HepG2 (cell line): ENCODE measurements around the gene CCNQ. TPM values are rescaled to one million over a fixed set of nuclear protein-coding genes. Genes with fewer than 3 reads are reported as not detected.

ENCODE experiments used
- ATAC-seq: fragments of 200-7000 bp; cut with Tn5 transposase; 3 replicates; pipeline ENCODE4 v1.9.1; 2020; ENCODE audit warnings: mild to moderate bottlenecking, moderate library complexity
- BruUV-seq: library from RNA; stranded (reverse); fragments of 400-500 nt; replicated peaks from 2 replicates; lab custom pipeline; 2021; lab: Mats Ljungman, UMichigan
- CTCF ChIA-PET: fragments of 300-600 bp; formaldehyde crosslinking; extraction: SDS; loops from one replicate; lab custom pipeline; 2021; ENCODE audit warnings: low total read pairs, inconsistent platforms, low intra/inter-chr PET ratio; lab: Yijun Ruan, JAX
- POLR2A ChIA-PET: fragments of 350-600 bp; sonication (Branson Sonifier 250); formaldehyde crosslinking; loops from one replicate; lab custom pipeline; 2020; ENCODE audit warnings: antibody characterized with exemption, inconsistent platforms; lab: Yijun Ruan, JAX
- DNase-seq: peaks from one replicate; pipeline ENCODE4 v3.0.0-alpha.2; 2015; ENCODE audit warnings: low spot score
- FAIRE-seq: peaks from 3 replicates; lab custom pipeline; 2011; peaks lifted over from hg19 to GRCh38; lab: Jason Lieb, UNC
- H2AFZ ChIP-seq: one replicate; pipeline ENCODE4 v1.6.1; 2011; ENCODE audit warnings: low read length, inconsistent platforms
- H3K27ac ChIP-seq: fragments of 300-600 bp; 3 replicates; pipeline ENCODE4 v1.8.0; 2011; ENCODE audit warnings: mixed run types, mild to moderate bottlenecking, mixed read lengths, low read length, inconsistent platforms; ENCODE audit not compliant: insufficient read depth; ENCODE audit errors: extremely low read length
- H3K27me3 ChIP-seq, 2 experiments: fragments of 200-600 bp in 1 of 2; 2 replicates in 1 of 2; 3 replicates in 1 of 2; pipeline versions ENCODE4 v1.6.0 to v1.8.0; 2011; ENCODE audit warnings: low read length in 2 of 2, mild to moderate bottlenecking in 2 of 2, moderate library complexity in 2 of 2, inconsistent platforms in 1 of 2; ENCODE audit not compliant: insufficient read depth in 2 of 2, control insufficient read depth in 1 of 2
- H3K36me3 ChIP-seq, 2 experiments: fragments of 200-600 bp in 1 of 2; replicated peaks in 1 of 2; 2 replicates in 1 of 2; 3 replicates in 1 of 2; pipeline versions ENCODE4 v1.5.1 to v1.8.0; 2011; ENCODE audit warnings: low read length in 2 of 2, inconsistent platforms in 1 of 2; ENCODE audit not compliant: insufficient read depth in 2 of 2, control insufficient read depth in 1 of 2
- H3K4me1 ChIP-seq: 2 replicates; pipeline ENCODE4 v1.5.1; 2012; ENCODE audit warnings: low read length, inconsistent platforms; ENCODE audit not compliant: insufficient read depth
- H3K4me2 ChIP-seq: 2 replicates; pipeline ENCODE4 v1.6.0; 2011; ENCODE audit warnings: low read depth, low read length, inconsistent platforms
- H3K4me3 ChIP-seq, 3 experiments: fragments of 200-600 bp in 1 of 3; sonication (generic), shearing (Covaris generic) in 1 of 3; replicated peaks in 1 of 3; 2 replicates each; pipeline ENCODE4 v1.5.1; 2011 to 2016; ENCODE audit warnings: low read length in 3 of 3, inconsistent platforms in 2 of 3, low read depth in 2 of 3, mild to moderate bottlenecking in 2 of 3, control low read depth in 1 of 3, mixed read lengths in 1 of 3; ENCODE audit not compliant: insufficient read depth in 1 of 3
- H3K79me2 ChIP-seq: one replicate; pipeline ENCODE4 v1.6.1; 2011; ENCODE audit warnings: low read length, inconsistent platforms; ENCODE audit not compliant: insufficient read depth
- H3K9ac ChIP-seq: 2 replicates; pipeline ENCODE4 v1.6.0; 2011; ENCODE audit warnings: mild to moderate bottlenecking, low read depth, low read length, inconsistent platforms; ENCODE audit not compliant: insufficient read depth
- H3K9me3 ChIP-seq: 2 replicates; pipeline ENCODE4 v1.5.1; 2012; ENCODE audit warnings: mild to moderate bottlenecking, low read length
- H4K20me1 ChIP-seq: 2 replicates; pipeline ENCODE4 v1.6.0; 2011; ENCODE audit warnings: inconsistent platforms, mild to moderate bottlenecking, low read length, moderate library complexity; ENCODE audit not compliant: insufficient read depth
- ELF1 ChIP-seq: sonication (generic); formaldehyde crosslinking; IDR thresholded peaks from 2 replicates; pipeline ENCODE4 v1.4.0; 2020; ENCODE audit warnings: missing genetic modification reagents
- HMG20A ChIP-seq: IDR thresholded peaks from 2 replicates; pipeline ENCODE4 v1.6.1; 2016; ENCODE audit warnings: borderline replicate concordance
- KIAA2018 ChIP-seq: sonication (generic); formaldehyde crosslinking; IDR thresholded peaks from 2 replicates; pipeline ENCODE4 v1.5.0; 2020; ENCODE audit warnings: mild to moderate bottlenecking, missing genetic modification reagents, borderline replicate concordance
- KLF6 ChIP-seq: IDR thresholded peaks from 2 replicates; pipeline ENCODE4 v1.8.0; 2016; ENCODE audit warnings: missing biosample characterization, missing genetic modification reagents
- MTA1 ChIP-seq: sonication (generic); formaldehyde crosslinking; IDR thresholded peaks from 2 replicates; pipeline ENCODE4 v1.4.0; 2020; ENCODE audit warnings: missing genetic modification reagents, mild to moderate bottlenecking, borderline replicate concordance
- NAIF1 ChIP-seq: sonication (generic); formaldehyde crosslinking; IDR thresholded peaks from 2 replicates; pipeline ENCODE4 v1.5.0; 2020; ENCODE audit warnings: mild to moderate bottlenecking, missing genetic modification reagents, borderline replicate concordance
- PPARG ChIP-seq: conservative IDR thresholded peaks from 2 replicates; pipeline ENCODE4 v1.6.1; 2016; ENCODE audit warnings: missing biosample characterization, missing genetic modification reagents
- ZBTB3 ChIP-seq: sonication (generic); formaldehyde crosslinking; IDR thresholded peaks from 2 replicates; pipeline ENCODE4 v1.4.0; 2020; ENCODE audit warnings: low read depth, mild to moderate bottlenecking, moderate library complexity, missing genetic modification reagents, borderline replicate concordance
- ZNF333 ChIP-seq: sonication (generic); formaldehyde crosslinking; IDR thresholded peaks from 2 replicates; pipeline ENCODE4 v1.4.0; 2020; ENCODE audit warnings: mild to moderate bottlenecking, missing genetic modification reagents, borderline replicate concordance
- ZNF350 ChIP-seq: sonication (generic); formaldehyde crosslinking; IDR thresholded peaks from 2 replicates; pipeline ENCODE4 v1.4.0; 2020; ENCODE audit warnings: mild to moderate bottlenecking, low read depth, missing genetic modification reagents, borderline replicate concordance
- ZNF460 ChIP-seq: sonication (generic); formaldehyde crosslinking; IDR thresholded peaks from 2 replicates; pipeline ENCODE4 v1.5.1; 2020; ENCODE audit warnings: missing genetic modification reagents, mild to moderate bottlenecking, borderline replicate concordance
- ZNF543 ChIP-seq: sonication (generic); formaldehyde crosslinking; IDR thresholded peaks from 2 replicates; pipeline ENCODE4 v1.4.0; 2020; ENCODE audit warnings: mild to moderate bottlenecking, missing genetic modification reagents
- ZNF709 ChIP-seq: sonication (generic); formaldehyde crosslinking; IDR thresholded peaks from 2 replicates; pipeline ENCODE4 v1.5.0; 2020; ENCODE audit warnings: mild to moderate bottlenecking, missing genetic modification reagents
- WGBS: methylation state at CpG from one replicate; pipeline ENCODE4 v1.1.6; 2017; ENCODE audit warnings: low lambda C conversion rate; 5-methylcytosine and 5-hydroxymethylcytosine counted together
- in situ Hi-C: cut with HindIII; loops from 2 replicates; pipeline ENCODE4 v1.10.0; 2017; ENCODE audit warnings: low pct_unique_long_range_greater_than_20kb; ENCODE audit not compliant: extremely low pct_ligation_motif_present
- intact Hi-C: fragments of 100-400 bp; cut with micrococcal nuclease; formaldehyde crosslinking; loops from one replicate; pipeline ENCODE4 v1.10.0; 2022; ENCODE audit not compliant: unreplicated experiment
- polyA plus RNA-seq, 8 experiments: library from polyadenylated mRNA; depleted of rRNA in 3 of 8; stranded (reverse) in 7 of 8; unstranded in 1 of 8; fragments of >200 nt; fragmentation: Illumina TruSeq in 4 of 8; extraction: Trizol in 4 of 8; gene quantifications; 2 replicates each; pipeline versions ENCODE4 v1.2.1 to v1.2.3, GENCODE V29; 2011 to 2016; ENCODE audit warnings: low read depth in 4 of 8, missing spikeins in 1 of 8, mixed read lengths in 1 of 8; ENCODE audit not compliant: insufficient read depth in 1 of 8
- total RNA-seq, 5 experiments: library from RNA; depleted of rRNA; stranded (reverse); fragments of >200 nt; fragmentation: Illumina TruSeq; extraction: Trizol; gene quantifications; 2 replicates each; pipeline ENCODE4 v1.2.3, GENCODE V29; 2016; ENCODE audit warnings: low read depth in 1 of 5

The CCNQ gene
- total and polyA plus RNA-seq, 2 of the 13 experiments (the other 11 are each of a cell fraction or from before 2014, with no cell fraction given), result 15.0 to 25.5 TPM

GRCh38 chrX:153600921-153601320, 2.0 kb upstream of the CCNQ start (continued):
- no peak for TF ChIP-seq KIAA2018
- TF ChIP-seq NAIF1 (CRISPR knock-in tag), result no peak

GRCh38 chrX:153600032-153600373, 1.1 kb upstream of the CCNQ start:
- H3K27me3 ChIP-seq, result no peaks in the 10 kb centered on the region; a peak in 1 of 5 replicates
- DNase-seq (no peak), FAIRE-seq (no peak), ATAC-seq (no peak; the same call in 2 of the 3 replicates)
- CTCF ChIA-PET, result no interaction called here
- 0 out of 2 replicates have a peak overlapping the region, but pooled peaks have one; percentile 29 for H3K9ac ChIP-seq
- peak overlapping the region; percentile 60 to 70 (median 63); a peak in 5 of 6 replicates for H3K4me3 ChIP-seq
- H3K9me3 ChIP-seq, result no peaks in the 10 kb centered on the region
- peaks cover 30% of the 10 kb centered on the region for H3K4me1 ChIP-seq
- in situ Hi-C loops, result no loop called here
- H3K27ac ChIP-seq, result no peak overlapping the region
- H3K36me3 ChIP-seq, result no peaks in the 10 kb centered on the region
- intact Hi-C loops, result no loop called here
- POLR2A ChIA-PET, result interaction anchor here (0.8 to 1.9 kb wide), 5 partner anchors 10 to 47 kb away, joined by 3 to 10 read pairs (median 6); partner anchors contain the start of gene DUSP9
- H4K20me1 ChIP-seq, result no peaks in the 10 kb centered on the region
- no peak overlapping the region for H2AFZ ChIP-seq
- TF ChIP-seq ELF1 (CRISPR knock-in tag) (no peak), ZNF350 (no peak), MTA1 (CRISPR knock-in tag) (no peak), ZNF460 (CRISPR knock-in tag) (no peak), ZBTB3 (CRISPR knock-in tag) (no peak), ZNF543 (CRISPR knock-in tag) (no peak), HMG20A (no peak), ZNF333 (no peak), ZNF709 (no peak), PPARG (no peak), KLF6 (CRISPR knock-in tag) (no peak)
- no TSS peak for BruUV-seq
- peak overlapping the region; percentile 77 for H3K4me2 ChIP-seq
- peaks cover 9% of the 10 kb centered on the region for H3K79me2 ChIP-seq
- WGBS, result 17% methylated on average over 1 of the region's 2 CpGs
